Endothelial cell of umbilical vein (primary cell): ENCODE results near the gene DISP3. TPM values are rescaled to one million over a fixed set of nuclear protein-coding genes. Genes with fewer than 3 reads are reported as not detected.

Experiments used
- BruUV-seq: library from RNA; stranded (reverse); fragments of 400-500 nt; replicated peaks from 2 replicates; lab custom pipeline; 2021; lab: Mats Ljungman, UMichigan
- CTCF ChIA-PET: fragments of 300-600, 350-600 bp; sonication (Branson Sonifier 250); formaldehyde crosslinking; loops from one replicate; lab custom pipeline; 2021; ENCODE audit warnings: antibody characterized with exemption, inconsistent platforms; lab: Charles Lee
- POLR2A ChIA-PET: fragments of 300-600, 350-600 bp; sonication (Branson Sonifier 250); formaldehyde crosslinking; loops from one replicate; lab custom pipeline; 2021; ENCODE audit warnings: antibody characterized with exemption, inconsistent platforms; lab: Charles Lee
- DNase-seq: peaks from one replicate; pipeline ENCODE4 v3.0.0-alpha.2; 2011; ENCODE audit warnings: low read depth, low spot score
- FAIRE-seq: peaks from 2 replicates; lab custom pipeline; 2011; peaks lifted over from hg19 to GRCh38; lab: Jason Lieb, UNC
- H2AFZ ChIP-seq: 2 replicates; pipeline ENCODE4 v1.6.0; 2012; ENCODE audit warnings: low read depth, low read length, control low read depth, inconsistent platforms
- H3K27ac ChIP-seq: 2 replicates; pipeline ENCODE4 v1.5.1; 2011; ENCODE audit warnings: low read depth, mild to moderate bottlenecking, control low read depth, low read length, moderate library complexity; ENCODE audit not compliant: insufficient read depth
- H3K27me3 ChIP-seq, 2 experiments: 2 replicates each; pipeline versions ENCODE4 v1.6.0 to v1.6.1; 2011; ENCODE audit warnings: low read length in 2 of 2, mixed read lengths in 1 of 2; ENCODE audit not compliant: control insufficient read depth in 2 of 2, insufficient read depth in 2 of 2
- H3K36me3 ChIP-seq, 2 experiments: 2 replicates in 1 of 2; 3 replicates in 1 of 2; pipeline ENCODE4 v1.5.1; 2011; ENCODE audit warnings: low read length in 2 of 2, mild to moderate bottlenecking in 1 of 2, moderate library complexity in 1 of 2; ENCODE audit not compliant: control insufficient read depth in 2 of 2, insufficient read depth in 2 of 2; ENCODE audit errors: extremely low read depth in 1 of 2
- H3K4me1 ChIP-seq: 3 replicates; pipeline ENCODE4 v1.5.1; 2011; ENCODE audit warnings: mild to moderate bottlenecking, low read length; ENCODE audit not compliant: control insufficient read depth, insufficient read depth; ENCODE audit errors: extremely low read depth
- H3K4me2 ChIP-seq: 2 replicates; pipeline ENCODE4 v1.6.1; 2011; ENCODE audit warnings: low read length, control low read depth, mixed read lengths; ENCODE audit not compliant: insufficient read depth
- H3K4me3 ChIP-seq, 3 experiments: fragments of 200-600 bp in 1 of 3; sonication (generic), shearing (Covaris generic) in 1 of 3; replicated peaks in 1 of 3; 2 replicates each; pipeline ENCODE4 v1.5.1; 2011 to 2016; ENCODE audit warnings: control low read depth in 3 of 3, low read length in 3 of 3, mild to moderate bottlenecking in 2 of 3, inconsistent platforms in 1 of 3, low read depth in 1 of 3, moderate library complexity in 1 of 3; ENCODE audit not compliant: insufficient read depth in 1 of 3
- H3K79me2 ChIP-seq: 2 replicates; pipeline ENCODE4 v1.6.0; 2012; ENCODE audit warnings: low read length, inconsistent platforms; ENCODE audit not compliant: control insufficient read depth, insufficient read depth
- H3K9ac ChIP-seq: replicated peaks from 2 replicates; pipeline ENCODE3; 2011; ENCODE audit warnings: low read length, control low read depth; ENCODE audit not compliant: insufficient read depth; ENCODE audit errors: extremely low read depth
- H3K9me1 ChIP-seq: replicated peaks from 3 replicates; pipeline ENCODE4 v1.6.0; 2011; ENCODE audit warnings: mild to moderate bottlenecking, low read length; ENCODE audit not compliant: control insufficient read depth, insufficient read depth; ENCODE audit errors: extremely low read depth
- H3K9me3 ChIP-seq: replicated peaks from 2 replicates; pipeline ENCODE4 v1.5.1; 2012; ENCODE audit warnings: low read length, inconsistent platforms; ENCODE audit not compliant: control insufficient read depth, insufficient read depth
- H4K20me1 ChIP-seq: replicated peaks from 2 replicates; pipeline ENCODE3; 2011; ENCODE audit warnings: mild to moderate bottlenecking, low read length; ENCODE audit not compliant: control insufficient read depth, insufficient read depth; ENCODE audit errors: extremely low read depth
- EZH2 ChIP-seq: IDR thresholded peaks from 2 replicates; pipeline ENCODE4 v1.6.1; 2012; ENCODE audit warnings: borderline replicate concordance, low read depth, mild to moderate bottlenecking, moderate library complexity, low read length, inconsistent platforms; ENCODE audit not compliant: severe bottlenecking
- FOS ChIP-seq: IDR thresholded peaks from 2 replicates; pipeline ENCODE4 v1.6.1; 2011; ENCODE audit warnings: mild to moderate bottlenecking, low read length, moderate library complexity, borderline replicate concordance; ENCODE audit not compliant: insufficient read depth
- GATA2 ChIP-seq: IDR thresholded peaks from 2 replicates; pipeline ENCODE4 v1.7.0; 2011; ENCODE audit warnings: low read depth, mild to moderate bottlenecking, moderate library complexity, mixed read lengths, low read length; ENCODE audit not compliant: insufficient read length, insufficient read depth
- JUN ChIP-seq: IDR thresholded peaks from 2 replicates; pipeline ENCODE4 v1.6.1; 2011; ENCODE audit warnings: borderline replicate concordance, low read depth; ENCODE audit not compliant: insufficient read length, insufficient read depth
- MYC ChIP-seq: IDR thresholded peaks from one replicate; pipeline ENCODE4 v1.6.1; 2011; ENCODE audit warnings: mild to moderate bottlenecking, low read depth, low read length
- POLR2A ChIP-seq: IDR thresholded peaks from 2 replicates; pipeline ENCODE4 v1.6.1; 2012; ENCODE audit warnings: low read depth, mild to moderate bottlenecking, control low read depth, low read length
- POLR2AphosphoS5 ChIP-seq: IDR thresholded peaks from 2 replicates; pipeline ENCODE4 v1.6.1; 2012; ENCODE audit warnings: low read depth, mild to moderate bottlenecking, control low read depth, low read length, moderate library complexity; ENCODE audit not compliant: insufficient read depth
- dilution Hi-C: fragments of 300-500 bp; cut with MboI; formaldehyde crosslinking; loops from one replicate; pipeline ENCODE4 v1.15.0; 2019; ENCODE audit warnings: low sequenced_read_pairs; ENCODE audit not compliant: extremely low pct_ligation_motif_present
- intact Hi-C: fragments of 100-400 bp; cut with micrococcal nuclease; formaldehyde crosslinking; loops from one replicate; pipeline ENCODE4 v1.10.0; 2022
- polyA plus RNA-seq, 4 experiments: library from polyadenylated mRNA; depleted of rRNA in 3 of 4; stranded (reverse) in 3 of 4; unstranded in 1 of 4; fragments of >200 nt; gene quantifications; 2 replicates each; pipeline versions ENCODE4 v1.2.1 to v1.2.3, GENCODE V29; 2011 to 2012; ENCODE audit warnings: missing spikeins in 1 of 4
- total RNA-seq: library from RNA; stranded (reverse); gene quantifications from 2 replicates; pipeline ENCODE4 v1.2.3, GENCODE V29; 2021
- TF ChIP-seq, protein P1 (sequence below): IDR thresholded peaks from 2 replicates; pipeline ENCODE4 v1.6.1; 2011; ENCODE audit not compliant: insufficient read depth, insufficient read length
- TF ChIP-seq, protein P2 (sequence below), 2 donors: IDR thresholded peaks; 1 replicate in 1 of 2; 2 replicates in 1 of 2; pipeline ENCODE4 v1.5.1; 2011; ENCODE audit warnings: low read length in 2 of 2, mild to moderate bottlenecking in 2 of 2, moderate library complexity in 2 of 2, control low read depth in 1 of 2, inconsistent platforms in 1 of 2, low read depth in 1 of 2; ENCODE audit not compliant: insufficient read depth in 1 of 2; ENCODE audit errors: extremely low read depth in 1 of 2

DISP3 gene
- total and polyA plus RNA-seq, 2 donors (not counting 3 experiments of a cell fraction or from before 2014, with no cell fraction given) = 0.26 to 0.49 TPM

DNA sequence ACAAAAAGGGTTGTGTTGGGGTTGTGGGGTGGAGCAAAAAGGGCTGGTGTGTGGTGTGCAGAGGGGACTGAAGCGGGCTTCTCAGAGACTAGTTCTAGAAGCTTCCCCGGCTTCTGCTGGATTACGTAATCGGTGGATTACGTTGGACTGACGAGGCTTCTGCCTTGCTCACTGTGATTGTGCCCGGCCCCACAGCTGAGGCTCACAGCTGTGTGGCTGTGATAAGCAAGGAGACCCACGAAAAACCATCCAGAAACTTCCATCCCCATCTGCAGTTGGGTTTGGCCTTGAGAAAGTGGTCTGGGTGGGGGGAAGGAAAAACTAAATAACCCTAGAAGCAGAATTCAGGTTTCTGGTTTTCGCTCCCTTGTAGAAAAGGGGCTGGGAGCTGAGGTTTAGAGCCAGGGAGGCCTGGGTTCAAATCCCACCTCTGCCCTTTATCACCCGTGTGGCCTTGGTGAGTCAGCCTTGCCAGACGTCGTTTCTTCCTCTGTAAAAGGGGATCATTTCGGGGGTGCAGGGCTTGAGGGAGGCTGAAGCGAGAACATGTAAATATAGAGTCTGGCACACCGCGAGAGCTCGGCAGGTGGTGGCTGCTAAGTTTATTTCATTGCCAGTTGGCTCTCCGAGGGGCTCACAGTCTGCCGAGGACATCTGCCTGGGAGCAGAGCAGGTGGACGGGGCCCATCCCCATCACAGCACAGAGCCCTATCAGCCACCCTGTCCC is 30.4 kb upstream of the DISP3 start:
- CTCF ChIA-PET = no interaction called here
- Histone ChIP-seq H3K9ac (no peak overlapping the region), H3K27ac (no peak overlapping the region), H3K4me2 (no peak overlapping the region), H3K36me3 (no peaks in the 10 kb centered on the region), H2AFZ (no peak overlapping the region), H4K20me1 (no peaks in the 10 kb centered on the region), H3K4me3 (no peak overlapping the region), H3K27me3 (no peaks in the 10 kb centered on the region), H3K79me2 (no peaks in the 10 kb centered on the region), H3K4me1 (no peaks in the 10 kb centered on the region), H3K9me1 (no peaks in the 10 kb centered on the region), H3K9me3 (no peaks in the 10 kb centered on the region)
- POLR2A ChIA-PET = no interaction called here
- TF ChIP-seq JUN (no peak), POLR2A (no peak), POLR2AphosphoS5 (no peak), EZH2 (no peak), GATA2 (no peak), FOS (no peak), MYC (no peak)
- TF ChIP-seq, protein P1, sequence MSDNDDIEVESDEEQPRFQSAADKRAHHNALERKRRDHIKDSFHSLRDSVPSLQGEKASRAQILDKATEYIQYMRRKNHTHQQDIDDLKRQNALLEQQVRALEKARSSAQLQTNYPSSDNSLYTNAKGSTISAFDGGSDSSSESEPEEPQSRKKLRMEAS = no peak
- TF ChIP-seq, protein P2, sequence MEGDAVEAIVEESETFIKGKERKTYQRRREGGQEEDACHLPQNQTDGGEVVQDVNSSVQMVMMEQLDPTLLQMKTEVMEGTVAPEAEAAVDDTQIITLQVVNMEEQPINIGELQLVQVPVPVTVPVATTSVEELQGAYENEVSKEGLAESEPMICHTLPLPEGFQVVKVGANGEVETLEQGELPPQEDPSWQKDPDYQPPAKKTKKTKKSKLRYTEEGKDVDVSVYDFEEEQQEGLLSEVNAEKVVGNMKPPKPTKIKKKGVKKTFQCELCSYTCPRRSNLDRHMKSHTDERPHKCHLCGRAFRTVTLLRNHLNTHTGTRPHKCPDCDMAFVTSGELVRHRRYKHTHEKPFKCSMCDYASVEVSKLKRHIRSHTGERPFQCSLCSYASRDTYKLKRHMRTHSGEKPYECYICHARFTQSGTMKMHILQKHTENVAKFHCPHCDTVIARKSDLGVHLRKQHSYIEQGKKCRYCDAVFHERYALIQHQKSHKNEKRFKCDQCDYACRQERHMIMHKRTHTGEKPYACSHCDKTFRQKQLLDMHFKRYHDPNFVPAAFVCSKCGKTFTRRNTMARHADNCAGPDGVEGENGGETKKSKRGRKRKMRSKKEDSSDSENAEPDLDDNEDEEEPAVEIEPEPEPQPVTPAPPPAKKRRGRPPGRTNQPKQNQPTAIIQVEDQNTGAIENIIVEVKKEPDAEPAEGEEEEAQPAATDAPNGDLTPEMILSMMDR (IDR thresholded peaks at IDR 0.05; ENCODE audit: extremely low read depth in 1 of 2, insufficient read depth in 1 of 2, low read depth in 1 of 2, low read length in 2 of 2) = no peak
- intact Hi-C loops = loop anchor here (5.0 kb wide), 1 partner anchor 1001 kb away; no protein-coding TSS in a partner anchor
- dilution Hi-C loops = no loop called here
- FAIRE-seq (no peak), DNase-seq (no peak)
- no TSS peak for BruUV-seq
